GM12878 (cell line): ENCODE measurements around the gene CLIC5. TPM values are rescaled to one million over a fixed set of nuclear protein-coding genes. Genes with fewer than 3 reads are reported as not detected.

Experiments used
- ATAC-seq: fragments of 200-7000 bp; cut with Tn5 transposase; 3 replicates; pipeline ENCODE4 v1.9.1; 2020; ENCODE audit warnings: mild to moderate bottlenecking, moderate library complexity
- BruUV-seq: library from RNA; stranded (reverse); fragments of 400-500 nt; replicated peaks from 2 replicates; lab custom pipeline; 2021; lab: Mats Ljungman, UMichigan
- CTCF ChIA-PET: fragments of 300-600 bp; sonication (Branson Sonifier 250); formaldehyde crosslinking; extraction: SDS; loops from one replicate; lab custom pipeline; 2021; ENCODE audit warnings: inconsistent platforms; lab: Yijun Ruan, JAX
- POLR2A ChIA-PET: fragments of 350-600 bp; formaldehyde crosslinking; extraction: SDS; loops from one replicate; lab custom pipeline; 2021; ENCODE audit warnings: inconsistent platforms; lab: Charles Lee
- RAD21 ChIA-PET: fragments of 300-600 bp; sonication (Branson Sonifier 250); formaldehyde crosslinking; loops from one replicate; lab custom pipeline; 2023; ENCODE audit warnings: antibody characterized with exemption; ENCODE audit not compliant: unreplicated experiment; lab: Charles Lee
- SMC1A ChIA-PET: fragments of 300-600 bp; sonication (Branson Sonifier 250); formaldehyde crosslinking; loops from one replicate; lab custom pipeline; 2023; ENCODE audit not compliant: unreplicated experiment, uncharacterized antibody; lab: Charles Lee
- DNase-seq: peaks from one replicate; pipeline ENCODE4 v3.0.0-alpha.2; 2011; ENCODE audit warnings: low read depth, low spot score
- FAIRE-seq: peaks from 3 replicates; lab custom pipeline; 2011; peaks lifted over from hg19 to GRCh38; lab: Jason Lieb, UNC
- H2AFZ ChIP-seq: 2 replicates; pipeline ENCODE4 v1.6.0; 2011; ENCODE audit warnings: low read depth, low read length, control low read depth; ENCODE audit not compliant: control insufficient read depth
- H3K27ac ChIP-seq: 2 replicates; pipeline ENCODE4 v1.5.1; 2011; ENCODE audit warnings: control low read depth; ENCODE audit not compliant: control insufficient read depth, insufficient read depth
- H3K27me3 ChIP-seq, 2 experiments: replicated peaks in 1 of 2; 2 replicates each; pipeline versions ENCODE4 v1.6.0 to v1.6.1; 2011; ENCODE audit warnings: low read length in 1 of 2; ENCODE audit not compliant: control insufficient read depth in 2 of 2, insufficient read depth in 2 of 2
- H3K36me3 ChIP-seq, 2 experiments: 2 replicates each; pipeline ENCODE4 v1.5.1; 2011; ENCODE audit warnings: low read length in 1 of 2; ENCODE audit not compliant: control insufficient read depth in 2 of 2, insufficient read depth in 2 of 2
- H3K4me1 ChIP-seq: 2 replicates; pipeline ENCODE4 v1.6.1; 2011; ENCODE audit warnings: mild to moderate bottlenecking, low read length, moderate library complexity, mixed read lengths; ENCODE audit not compliant: control insufficient read depth, insufficient read depth
- H3K4me2 ChIP-seq: 2 replicates; pipeline ENCODE4 v1.6.0; 2011; ENCODE audit warnings: control low read depth; ENCODE audit not compliant: control insufficient read depth, insufficient read depth
- H3K4me3 ChIP-seq: fragments of 200-600 bp; sonication (generic); 2 replicates; pipeline ENCODE4 v1.5.1; 2016
- H3K79me2 ChIP-seq: 2 replicates; pipeline ENCODE4 v1.6.0; 2011; ENCODE audit warnings: low read length; ENCODE audit not compliant: control insufficient read depth, insufficient read depth
- H3K9ac ChIP-seq: 2 replicates; pipeline ENCODE4 v1.8.0; 2011; ENCODE audit warnings: low read length, control low read depth, mixed read lengths; ENCODE audit not compliant: control insufficient read depth, insufficient read depth
- H3K9me3 ChIP-seq: replicated peaks from 3 replicates; pipeline ENCODE4 v1.5.1; 2011; ENCODE audit warnings: mild to moderate bottlenecking, low read length; ENCODE audit not compliant: control insufficient read depth, insufficient read depth
- H4K20me1 ChIP-seq: 2 replicates; pipeline ENCODE4 v1.6.0; 2011; ENCODE audit not compliant: control insufficient read depth, insufficient read depth
- IKZF2 ChIP-seq, 2 experiments: fragments of 450-650 bp; IDR thresholded peaks; 2 replicates each; pipeline ENCODE4 v1.6.1; 2017; ENCODE audit warnings: mild to moderate bottlenecking in 2 of 2, moderate library complexity in 2 of 2
- RBBP5 ChIP-seq: fragments of 200-600 bp; sonication (generic); conservative IDR thresholded peaks from 2 replicates; pipeline ENCODE4 v1.6.1; 2016
- SUZ12 ChIP-seq: fragments of 200-600 bp; sonication (generic); IDR thresholded peaks from one replicate; pipeline ENCODE4 v1.6.1; 2018; ENCODE audit warnings: antibody characterized with exemption, mild to moderate bottlenecking; ENCODE audit not compliant: unreplicated experiment
- TCF3 ChIP-seq: IDR thresholded peaks from 2 replicates; pipeline ENCODE4 v1.6.1; 2012; ENCODE audit warnings: low read depth, mild to moderate bottlenecking, low read length, borderline replicate concordance; ENCODE audit not compliant: insufficient read depth
- in situ Hi-C: fragments of 300-500 bp; cut with MboI; formaldehyde crosslinking; loops from 9 replicates; pipeline ENCODE4 v1.14.3; 2018; ENCODE audit warnings: mixed read lengths
- intact Hi-C: fragments of 100-400 bp; cut with micrococcal nuclease; formaldehyde crosslinking; loops from one replicate; pipeline ENCODE4 v1.14.2; 2022; ENCODE audit not compliant: unreplicated experiment
- polyA plus RNA-seq, 11 experiments: library from polyadenylated mRNA; depleted of rRNA in 4 of 11; unstranded in 6 of 11; stranded (reverse) in 5 of 11; fragments of >200 nt; fragmentation: Nextera tagmentation in 4 of 11; fragmentation: Illumina TruSeq in 1 of 11; extraction: Ambion mirVana in 4 of 11; extraction: Trizol in 1 of 11; gene quantifications; 1 replicate in 1 of 11; 2 replicates in 10 of 11; pipeline versions ENCODE4 v1.2.1 to v1.2.3, GENCODE V29; 2011 to 2016; ENCODE audit warnings: inconsistent platforms in 2 of 11, missing spikeins in 2 of 11, low read depth in 1 of 11
- total RNA-seq, 4 experiments: library from RNA; depleted of rRNA in 3 of 4; stranded (reverse); fragments of >200 nt in 3 of 4; fragmentation: Illumina TruSeq in 1 of 4; extraction: Trizol in 1 of 4; gene quantifications; 2 replicates each; pipeline versions ENCODE4 v1.2.1 to v1.2.3, GENCODE V29; 2013 to 2021
- TF ChIP-seq, protein P1 (sequence below): fragments of 150-350 bp; IDR thresholded peaks from 2 replicates; pipeline ENCODE4 v1.6.1; 2014; ENCODE audit warnings: mild to moderate bottlenecking, low read depth, low read length
- TF ChIP-seq, protein P2 (sequence below): IDR thresholded peaks from 2 replicates; pipeline ENCODE4 v1.6.1; 2011; ENCODE audit warnings: low read depth, mild to moderate bottlenecking, low read length, moderate library complexity, borderline replicate concordance; ENCODE audit errors: extremely low read depth
- TF ChIP-seq, protein P3 (sequence below): IDR thresholded peaks from 2 replicates; pipeline ENCODE4 v1.6.1; 2012; ENCODE audit warnings: low read length, inconsistent platforms
- TF ChIP-seq, protein P4 (sequence below): fragments of 450-650 bp; IDR thresholded peaks from 2 replicates; pipeline ENCODE4 v1.6.1; 2018; ENCODE audit warnings: mild to moderate bottlenecking, low read depth, moderate library complexity; ENCODE audit not compliant: partially characterized antibody
- TF ChIP-seq, protein P5 (sequence below): IDR thresholded peaks from 2 replicates; pipeline ENCODE4 v1.6.1; 2011; ENCODE audit warnings: mild to moderate bottlenecking, low read depth, low read length, moderate library complexity; ENCODE audit not compliant: insufficient replicate concordance

The CLIC5 gene
- total and polyA plus RNA-seq, 10 of the 15 experiments (the other 5 are each of a cell fraction or from before 2014, with no cell fraction given): 0.01 to 0.08 (median 0.02) TPM; not detected in 7

DNA sequence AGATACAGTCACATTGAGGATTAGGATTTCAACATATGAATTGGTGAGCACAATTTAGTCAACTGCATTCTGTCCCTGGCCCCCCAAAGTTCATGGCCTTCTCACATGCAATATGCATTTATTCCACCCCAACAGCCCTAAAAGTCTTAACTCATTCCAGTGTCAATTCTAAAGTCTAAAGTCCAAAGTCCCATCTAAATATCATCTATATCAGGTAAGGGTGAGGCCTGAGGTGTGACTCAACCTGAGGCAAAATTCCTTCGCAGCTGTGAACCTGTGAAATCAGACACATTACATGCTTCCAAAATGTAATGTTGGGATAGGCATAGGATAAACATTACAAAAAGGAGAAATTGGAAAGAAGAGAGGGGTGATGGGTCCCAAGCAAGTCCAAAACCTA lies 27.8 kb downstream of the CLIC5 start (continued):
- TF ChIP-seq, protein P1, sequence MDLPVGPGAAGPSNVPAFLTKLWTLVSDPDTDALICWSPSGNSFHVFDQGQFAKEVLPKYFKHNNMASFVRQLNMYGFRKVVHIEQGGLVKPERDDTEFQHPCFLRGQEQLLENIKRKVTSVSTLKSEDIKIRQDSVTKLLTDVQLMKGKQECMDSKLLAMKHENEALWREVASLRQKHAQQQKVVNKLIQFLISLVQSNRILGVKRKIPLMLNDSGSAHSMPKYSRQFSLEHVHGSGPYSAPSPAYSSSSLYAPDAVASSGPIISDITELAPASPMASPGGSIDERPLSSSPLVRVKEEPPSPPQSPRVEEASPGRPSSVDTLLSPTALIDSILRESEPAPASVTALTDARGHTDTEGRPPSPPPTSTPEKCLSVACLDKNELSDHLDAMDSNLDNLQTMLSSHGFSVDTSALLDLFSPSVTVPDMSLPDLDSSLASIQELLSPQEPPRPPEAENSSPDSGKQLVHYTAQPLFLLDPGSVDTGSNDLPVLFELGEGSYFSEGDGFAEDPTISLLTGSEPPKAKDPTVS: no peak

DNA sequence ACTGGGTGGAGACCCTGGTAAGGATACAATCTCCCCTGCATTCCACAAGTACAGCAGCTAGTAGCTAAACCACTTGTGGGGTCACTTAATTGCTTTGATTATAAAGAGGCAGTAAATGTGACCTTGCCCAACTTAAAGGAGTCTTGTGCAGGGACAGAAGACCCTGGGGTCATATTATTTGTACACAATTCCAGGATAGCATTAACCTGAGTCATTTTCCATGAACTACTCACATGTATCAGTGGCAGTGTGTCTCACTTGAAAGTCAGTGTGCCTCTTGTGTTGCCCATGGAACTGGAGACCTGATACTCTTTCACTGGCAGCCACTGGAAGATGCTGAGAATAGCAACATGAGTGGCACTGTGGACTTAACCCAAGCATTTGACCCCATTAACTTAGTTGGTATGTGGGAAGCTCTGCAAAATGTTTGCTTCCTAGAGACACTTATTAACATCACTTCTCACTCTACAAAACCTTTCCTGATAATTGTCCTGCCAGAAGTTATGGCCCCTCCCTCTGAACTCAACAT lies 28.9 kb downstream of the CLIC5 start:
- H4K20me1 ChIP-seq: no peaks in the 10 kb centered on the region
- H3K4me3 ChIP-seq: no peak overlapping the region
- no peaks in the 10 kb centered on the region for H3K79me2 ChIP-seq
- DNase-seq: no peak
- POLR2A ChIA-PET: no interaction called here
- no peak for ATAC-seq
- H3K9me3 ChIP-seq: no peaks in the 10 kb centered on the region; the same call in 1 of the 3 replicates
- TF ChIP-seq, protein P2, sequence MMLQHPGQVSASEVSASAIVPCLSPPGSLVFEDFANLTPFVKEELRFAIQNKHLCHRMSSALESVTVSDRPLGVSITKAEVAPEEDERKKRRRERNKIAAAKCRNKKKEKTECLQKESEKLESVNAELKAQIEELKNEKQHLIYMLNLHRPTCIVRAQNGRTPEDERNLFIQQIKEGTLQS: no peak
- TF ChIP-seq, protein P3, sequence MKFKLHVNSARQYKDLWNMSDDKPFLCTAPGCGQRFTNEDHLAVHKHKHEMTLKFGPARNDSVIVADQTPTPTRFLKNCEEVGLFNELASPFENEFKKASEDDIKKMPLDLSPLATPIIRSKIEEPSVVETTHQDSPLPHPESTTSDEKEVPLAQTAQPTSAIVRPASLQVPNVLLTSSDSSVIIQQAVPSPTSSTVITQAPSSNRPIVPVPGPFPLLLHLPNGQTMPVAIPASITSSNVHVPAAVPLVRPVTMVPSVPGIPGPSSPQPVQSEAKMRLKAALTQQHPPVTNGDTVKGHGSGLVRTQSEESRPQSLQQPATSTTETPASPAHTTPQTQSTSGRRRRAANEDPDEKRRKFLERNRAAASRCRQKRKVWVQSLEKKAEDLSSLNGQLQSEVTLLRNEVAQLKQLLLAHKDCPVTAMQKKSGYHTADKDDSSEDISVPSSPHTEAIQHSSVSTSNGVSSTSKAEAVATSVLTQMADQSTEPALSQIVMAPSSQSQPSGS: no peak
- no peak for TF ChIP-seq RBBP5
- TF ChIP-seq, protein P4, sequence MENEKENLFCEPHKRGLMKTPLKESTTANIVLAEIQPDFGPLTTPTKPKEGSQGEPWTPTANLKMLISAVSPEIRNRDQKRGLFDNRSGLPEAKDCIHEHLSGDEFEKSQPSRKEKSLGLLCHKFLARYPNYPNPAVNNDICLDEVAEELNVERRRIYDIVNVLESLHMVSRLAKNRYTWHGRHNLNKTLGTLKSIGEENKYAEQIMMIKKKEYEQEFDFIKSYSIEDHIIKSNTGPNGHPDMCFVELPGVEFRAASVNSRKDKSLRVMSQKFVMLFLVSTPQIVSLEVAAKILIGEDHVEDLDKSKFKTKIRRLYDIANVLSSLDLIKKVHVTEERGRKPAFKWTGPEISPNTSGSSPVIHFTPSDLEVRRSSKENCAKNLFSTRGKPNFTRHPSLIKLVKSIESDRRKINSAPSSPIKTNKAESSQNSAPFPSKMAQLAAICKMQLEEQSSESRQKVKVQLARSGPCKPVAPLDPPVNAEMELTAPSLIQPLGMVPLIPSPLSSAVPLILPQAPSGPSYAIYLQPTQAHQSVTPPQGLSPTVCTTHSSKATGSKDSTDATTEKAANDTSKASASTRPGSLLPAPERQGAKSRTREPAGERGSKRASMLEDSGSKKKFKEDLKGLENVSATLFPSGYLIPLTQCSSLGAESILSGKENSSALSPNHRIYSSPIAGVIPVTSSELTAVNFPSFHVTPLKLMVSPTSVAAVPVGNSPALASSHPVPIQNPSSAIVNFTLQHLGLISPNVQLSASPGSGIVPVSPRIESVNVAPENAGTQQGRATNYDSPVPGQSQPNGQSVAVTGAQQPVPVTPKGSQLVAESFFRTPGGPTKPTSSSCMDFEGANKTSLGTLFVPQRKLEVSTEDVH: no peak
- TF ChIP-seq, protein P5, sequence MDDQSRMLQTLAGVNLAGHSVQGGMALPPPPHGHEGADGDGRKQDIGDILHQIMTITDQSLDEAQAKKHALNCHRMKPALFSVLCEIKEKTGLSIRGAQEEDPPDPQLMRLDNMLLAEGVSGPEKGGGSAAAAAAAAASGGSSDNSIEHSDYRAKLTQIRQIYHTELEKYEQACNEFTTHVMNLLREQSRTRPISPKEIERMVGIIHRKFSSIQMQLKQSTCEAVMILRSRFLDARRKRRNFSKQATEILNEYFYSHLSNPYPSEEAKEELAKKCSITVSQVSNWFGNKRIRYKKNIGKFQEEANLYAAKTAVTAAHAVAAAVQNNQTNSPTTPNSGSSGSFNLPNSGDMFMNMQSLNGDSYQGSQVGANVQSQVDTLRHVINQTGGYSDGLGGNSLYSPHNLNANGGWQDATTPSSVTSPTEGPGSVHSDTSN: no peak
- no peak for TF ChIP-seq SUZ12
- TF ChIP-seq IKZF2 (IDR thresholded peaks at IDR 0.05): no peak
- no peak for TF ChIP-seq TCF3
- no peak overlapping the region for H3K9ac ChIP-seq
- SMC1A ChIA-PET: interaction anchor here (0.6 kb wide), 1 partner anchor 24 kb away, joined by 3 read pairs; no protein-coding TSS in a partner anchor
- H3K4me2 ChIP-seq: no peak overlapping the region
- no peaks in the 10 kb centered on the region for H3K36me3 ChIP-seq
- no TSS peak for BruUV-seq
- RAD21 ChIA-PET: no interaction called here
- no peak for FAIRE-seq
- in situ Hi-C loops: no loop called here
- H3K4me1 ChIP-seq: no peaks in the 10 kb centered on the region
- H3K27me3 ChIP-seq: no peaks in the 10 kb centered on the region; a peak in 1 of 4 replicates
- intact Hi-C loops: no loop called here
- H3K27ac ChIP-seq: no peak overlapping the region
- no peak overlapping the region for H2AFZ ChIP-seq
- CTCF ChIA-PET: interaction anchor here (0.7 to 1.1 kb wide), 2 partner anchors 21 to 1511 kb away, joined by 3 read pairs; no protein-coding TSS in a partner anchor
